Measurements from ENCODE around the gene NPL.

Gene NPL

GRCh38 chr1:182789138-182790076 lies at the start of gene NPL:
NPL (plus strand) TSS chr1:182789773; CDS start chr1:182794372, 4,599 bp downstream.
- peak; percentile 87 for DNase-seq (ENCODE audit: low spot score)

- DNase-seq (ENCODE audit: low spot score): no peak
Observed at GRCh38 chr1:182740120-182740519, 49.5 kb upstream of the NPL start.

GRCh38 chr1:182742780-182743179 lies 46.8 kb upstream of the NPL start:
- DNase-seq (ENCODE audit: low spot score): no peak

- peak; percentile 37 for DNase-seq (ENCODE audit: low spot score)
Observed at GRCh38 chr1:182752077-182752988, 37.2 kb upstream of the NPL start.

- DNase-seq (ENCODE audit: low spot score): no peak
Observed at GRCh38 chr1:182754087-182754486, 35.5 kb upstream of the NPL start.

- no peak for DNase-seq (ENCODE audit: low spot score)
Observed at GRCh38 chr1:182754543-182755314, 34.8 kb upstream of the NPL start.

- DNase-seq (ENCODE audit: low spot score): no peak
Observed at GRCh38 chr1:182755632-182756031, 33.9 kb upstream of the NPL start.

- no peak for DNase-seq (ENCODE audit: low spot score)
Observed at GRCh38 chr1:182756423-182756822, 33.1 kb upstream of the NPL start.

- DNase-seq (ENCODE audit: low spot score): peak; percentile 26
Observed at GRCh38 chr1:182761396-182762395, 27.9 kb upstream of the NPL start.

GRCh38 chr1:182762536-182762935 lies 27.0 kb upstream of the NPL start:
- no peak for DNase-seq (ENCODE audit: low spot score)

- no peak for DNase-seq (ENCODE audit: low spot score)
Observed at GRCh38 chr1:182764029-182764727, 25.4 kb upstream of the NPL start.

- DNase-seq (ENCODE audit: low spot score): no peak
Observed at GRCh38 chr1:182765391-182765790, 24.2 kb upstream of the NPL start.

- no peak for DNase-seq (ENCODE audit: low spot score)
Observed at GRCh38 chr1:182766050-182766449, 23.5 kb upstream of the NPL start.

GRCh38 chr1:182766881-182767645 lies 22.5 kb upstream of the NPL start:
- no peak for DNase-seq (ENCODE audit: low spot score)

GRCh38 chr1:182768963-182769362 lies 20.6 kb upstream of the NPL start:
- peak; percentile 35 for DNase-seq (ENCODE audit: low spot score)

GRCh38 chr1:182770232-182770631 lies 19.3 kb upstream of the NPL start:
- DNase-seq (ENCODE audit: low spot score): no peak

- DNase-seq (ENCODE audit: low spot score): no peak
Observed at GRCh38 chr1:182771187-182771984, 18.2 kb upstream of the NPL start.

GRCh38 chr1:182777386-182777785 lies 12.2 kb upstream of the NPL start:
- DNase-seq (ENCODE audit: low spot score): no peak

Measured in AG08395 (cell line).